Astrocyte of the cerebellum (primary cell): ENCODE measurements around the gene ESRP2.

Experiments
- DNase-seq: peaks from one replicate; pipeline ENCODE4 v3.0.0-alpha.2; 2011; ENCODE audit warnings: low read depth
- H3K4me3 ChIP-seq: 2 replicates; pipeline ENCODE4 v1.5.1; 2011; ENCODE audit warnings: mild to moderate bottlenecking, low read depth, low read length, moderate library complexity
- CTCF ChIP-seq: IDR thresholded peaks from 2 replicates; pipeline ENCODE4 v1.5.1; 2012; ENCODE audit warnings: low read length, low read depth, moderate library complexity, mild to moderate bottlenecking; ENCODE audit errors: missing control alignments
- in situ Hi-C: cut with HindIII; loops from 2 replicates; pipeline ENCODE4 v1.10.0; 2017; ENCODE audit warnings: low sequenced_read_pairs

The ESRP2 gene

GRCh38 chr16:68264128-68265077 lies 28.5 kb upstream of the ESRP2 start, which contains the start of gene SLC7A6:
TSS of gene SLC7A6 (plus strand) at chr16:68264526. CDS start at chr16:68274727, 10,201 bp downstream.
- in situ Hi-C loops: no loop called here
- TF ChIP-seq CTCF: peak; percentile 65

GRCh38 chr16:68263559-68264127 lies 27.7 kb upstream of the ESRP2 start:
- no peak for TF ChIP-seq CTCF
- DNase-seq: no peak
- in situ Hi-C loops: no loop called here
- peak overlapping the region; percentile 84 for H3K4me3 ChIP-seq

More at GRCh38 chr16:68264128-68265077, 28.5 kb upstream of the ESRP2 start, which contains the start of gene SLC7A6:
- H3K4me3 ChIP-seq: peak within 1 kb of the TSS; percentile 84
- no peak for DNase-seq

- no peak for TF ChIP-seq CTCF
- in situ Hi-C loops: no loop called here
- H3K4me3 ChIP-seq: no peak overlapping the region
- DNase-seq: no peak
These were observed 23.3 kb upstream of the ESRP2 start for GRCh38 chr16:68259007-68259825.

- no peak overlapping the region for H3K4me3 ChIP-seq
- no peak for TF ChIP-seq CTCF
- in situ Hi-C loops: no loop called here
- no peak for DNase-seq
These were observed 22.2 kb upstream of the ESRP2 start for GRCh38 chr16:68257906-68258800.

- H3K4me3 ChIP-seq: no peak overlapping the region
- no peak for DNase-seq
- no peak for TF ChIP-seq CTCF
- in situ Hi-C loops: no loop called here
These were observed 21.5 kb upstream of the ESRP2 start for GRCh38 chr16:68257251-68257905.
